CD4-positive, alpha-beta T cell treated with Interleukin-12 subunit alpha and Interleukin-12 subunit beta, for 1 hour (primary cell): ENCODE results near the gene CES2.
"Not testable (repeated sequence)": the region's sequence is repeated elsewhere in the genome, so short reads cannot be mapped to it uniquely, and the experiment has no call there.

Experiments
- DNase-seq: peaks from one replicate; pipeline ENCODE4 v3.0.0-alpha.2; 2020

The CES2 gene

DNA sequence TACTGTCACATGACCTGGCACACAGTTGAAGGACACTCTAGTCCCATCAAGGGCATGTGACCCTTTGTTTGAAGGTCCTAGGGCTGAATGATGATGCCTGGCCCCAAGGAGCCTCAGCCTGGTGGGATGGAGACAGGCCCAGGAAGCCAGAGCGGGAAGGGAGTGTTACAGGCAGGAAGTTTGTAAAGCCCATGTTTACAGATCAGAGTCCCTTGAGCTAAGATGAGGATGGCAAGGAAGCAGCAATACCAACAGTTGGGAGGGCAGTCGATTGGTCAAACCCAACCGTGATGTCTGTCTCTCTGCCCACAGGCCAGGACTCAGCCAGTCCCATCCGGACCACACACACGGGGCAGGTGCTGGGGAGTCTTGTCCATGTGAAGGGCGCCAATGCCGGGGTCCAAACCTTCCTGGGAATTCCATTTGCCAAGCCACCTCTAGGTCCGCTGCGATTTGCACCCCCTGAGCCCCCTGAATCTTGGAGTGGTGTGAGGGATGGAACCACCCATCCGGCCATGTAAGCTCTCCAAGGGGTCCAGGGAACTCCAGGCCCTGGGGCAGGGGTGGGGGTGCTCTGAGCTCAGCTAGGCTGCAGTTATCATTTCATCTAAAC is 2.5 kb downstream of the CES2 start:
- DNase-seq: no peak

DNA sequence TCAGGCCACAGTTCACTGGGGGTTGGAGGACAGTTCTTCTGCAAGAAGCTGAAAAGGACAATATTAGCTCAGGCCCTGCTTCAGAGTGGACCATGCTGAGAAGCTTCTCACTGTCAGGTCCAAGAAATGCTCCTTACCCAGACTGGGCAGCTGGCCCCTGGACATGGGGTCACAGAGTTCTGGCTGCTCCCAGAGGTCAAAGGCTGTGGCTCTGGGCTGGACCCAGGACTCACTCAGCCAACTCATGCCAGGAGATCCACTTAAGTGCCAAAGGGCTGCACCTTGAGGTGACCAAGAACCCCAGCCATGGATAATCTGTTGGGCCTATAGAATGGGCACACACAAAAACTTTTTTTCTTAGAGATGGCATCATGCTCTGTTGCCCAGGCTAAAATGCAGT is 4.0 kb downstream of the CES2 start:
- no peak for DNase-seq

DNA sequence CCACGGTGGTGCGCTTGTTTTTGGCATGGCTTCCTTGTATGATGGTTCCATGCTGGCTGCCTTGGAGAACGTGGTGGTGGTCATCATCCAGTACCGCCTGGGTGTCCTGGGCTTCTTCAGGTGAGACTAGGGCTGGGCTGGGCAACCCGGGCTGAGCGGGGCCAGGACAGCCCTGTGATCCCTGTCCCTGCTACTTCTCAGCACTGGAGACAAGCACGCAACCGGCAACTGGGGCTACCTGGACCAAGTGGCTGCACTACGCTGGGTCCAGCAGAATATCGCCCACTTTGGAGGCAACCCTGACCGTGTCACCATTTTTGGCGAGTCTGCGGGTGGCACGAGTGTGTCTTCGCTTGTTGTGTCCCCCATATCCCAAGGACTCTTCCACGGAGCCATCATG is 4.9 kb downstream of the CES2 start:
- no peak for DNase-seq

- no peak for DNase-seq
Observed at GRCh38 chr16:66942981-66943380, 7.7 kb downstream of the CES2 start.

DNA sequence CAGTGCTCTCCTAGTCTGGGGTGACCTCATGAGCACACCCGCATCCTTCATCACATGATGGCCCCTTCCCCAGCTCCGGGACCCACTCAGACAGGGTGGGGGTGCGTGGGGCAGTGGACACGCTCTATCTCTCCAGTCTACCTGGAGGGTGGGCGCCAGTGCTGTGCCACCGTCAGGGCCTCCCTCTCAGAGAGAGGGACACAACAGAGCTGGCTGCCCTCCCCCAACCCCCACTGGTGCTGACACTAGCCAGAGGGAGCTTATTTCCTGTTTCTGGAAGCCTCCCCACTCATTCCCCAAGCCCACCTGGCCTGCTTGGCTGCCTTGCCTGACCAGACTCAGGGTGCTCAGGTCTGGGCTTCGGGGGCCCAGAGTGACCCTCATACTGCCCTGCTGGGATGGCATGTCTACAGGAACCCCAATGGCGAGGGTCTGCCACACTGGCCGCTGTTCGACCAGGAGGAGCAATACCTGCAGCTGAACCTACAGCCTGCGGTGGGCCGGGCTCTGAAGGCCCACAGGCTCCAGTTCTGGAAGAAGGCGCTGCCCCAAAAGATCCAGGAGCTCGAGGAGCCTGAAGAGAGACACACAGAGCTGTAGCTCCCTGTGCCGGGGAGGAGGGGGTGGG is 8.2 kb downstream of the CES2 start:
- DNase-seq: no peak

GRCh38 chr16:66944054-66944441 is 8.7 kb downstream of the CES2 start:
- DNase-seq: no peak

DNA sequence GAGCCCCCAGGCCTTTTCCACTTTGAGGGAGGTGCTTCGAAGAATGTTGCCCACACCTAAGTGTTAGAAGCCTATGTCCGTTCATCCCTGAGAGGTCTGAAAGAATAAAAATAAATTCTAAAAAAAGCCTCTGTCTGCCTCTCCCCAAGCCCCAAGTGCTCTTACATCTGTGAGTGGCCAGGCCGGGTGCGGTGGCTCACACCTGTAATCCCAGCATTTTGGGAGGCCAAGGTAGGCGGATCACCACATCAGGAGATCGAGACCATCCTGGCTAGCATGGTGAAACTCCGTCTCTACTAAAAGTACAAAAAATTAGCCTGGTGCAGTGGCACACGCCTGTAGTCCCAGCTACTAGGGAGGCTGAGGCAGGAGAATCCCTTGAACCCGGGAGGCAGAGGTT is 9.7 kb downstream of the CES2 start:
- not testable (repeated sequence) for DNase-seq

GRCh38 chr16:66945939-66946338 is 10.6 kb downstream of the CES2 start:
- DNase-seq: no peak

DNA sequence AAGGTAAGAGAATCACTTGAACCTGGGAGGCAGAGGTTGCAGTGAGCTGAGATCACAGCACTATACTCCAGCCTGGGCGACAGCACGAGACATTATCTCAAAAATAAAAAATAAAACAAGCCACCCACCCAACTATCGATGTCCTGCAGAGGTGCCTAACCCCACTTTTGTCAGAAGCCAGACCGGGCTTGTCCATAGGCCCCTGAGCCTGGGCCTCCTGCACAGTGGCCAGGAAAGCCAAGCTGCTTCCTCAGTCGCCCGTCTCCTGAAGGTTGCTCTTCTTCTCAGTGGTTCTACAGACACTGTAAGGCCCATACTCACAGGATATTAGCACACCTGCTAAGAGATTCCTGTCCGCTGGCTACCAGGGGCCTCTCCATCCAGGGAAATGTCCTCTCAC is 11.2 kb downstream of the CES2 start:
- DNase-seq: no peak

DNA sequence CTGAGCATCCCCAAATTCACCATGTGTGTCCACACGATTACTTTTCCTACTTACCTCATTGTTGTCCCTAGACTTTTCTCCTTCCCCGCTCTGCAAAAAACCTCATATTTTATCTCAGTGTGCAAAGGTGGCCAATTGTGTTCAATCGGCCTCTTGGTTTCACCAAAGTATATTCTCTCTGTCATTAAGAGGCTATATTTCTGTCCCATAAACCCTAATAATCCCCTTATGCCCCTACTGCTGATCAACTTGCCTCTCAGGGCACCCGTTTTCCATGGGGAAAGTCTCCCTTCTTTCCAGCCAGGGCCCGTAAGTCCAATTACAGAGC is 11.6 kb downstream of the CES2 start:
- no peak for DNase-seq

GRCh38 chr16:66947302-66948065 is 12.2 kb downstream of the CES2 start:
- DNase-seq: peak; percentile 86

DNA sequence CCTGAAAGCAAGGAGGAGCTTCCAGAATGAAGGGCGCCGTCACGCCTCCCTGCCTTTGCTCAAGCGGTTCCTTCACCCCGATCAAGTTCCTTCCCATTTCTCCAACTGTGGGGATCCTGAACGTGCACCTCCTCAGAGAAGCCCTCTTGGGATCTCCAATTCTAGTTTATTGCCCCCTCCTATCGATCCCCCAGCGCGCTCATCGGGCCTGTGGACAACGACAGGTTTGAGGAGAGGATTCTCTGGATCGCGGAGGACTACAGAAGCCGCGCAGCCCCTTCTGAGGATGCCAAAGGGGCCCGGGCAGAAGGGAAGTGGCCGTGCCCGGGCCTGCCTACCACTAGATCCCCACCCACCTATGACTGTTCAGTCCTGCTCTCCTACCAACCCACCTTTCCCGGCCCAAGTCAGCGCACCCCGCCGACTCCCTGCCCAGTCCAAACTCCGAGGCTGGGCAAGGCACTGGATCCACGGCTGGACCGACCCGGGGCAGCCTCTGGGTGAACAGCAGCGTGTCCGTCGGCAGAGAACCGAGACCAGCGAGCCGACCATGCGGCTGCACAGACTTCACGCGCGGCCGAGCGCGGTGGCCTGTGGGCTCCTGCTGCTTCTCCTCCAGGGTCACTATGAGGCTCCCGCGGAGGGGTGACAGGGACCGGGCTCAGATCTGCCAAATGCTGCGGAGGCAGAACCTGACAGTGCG is 13.0 kb downstream of the CES2 start:
- DNase-seq: no peak

DNA sequence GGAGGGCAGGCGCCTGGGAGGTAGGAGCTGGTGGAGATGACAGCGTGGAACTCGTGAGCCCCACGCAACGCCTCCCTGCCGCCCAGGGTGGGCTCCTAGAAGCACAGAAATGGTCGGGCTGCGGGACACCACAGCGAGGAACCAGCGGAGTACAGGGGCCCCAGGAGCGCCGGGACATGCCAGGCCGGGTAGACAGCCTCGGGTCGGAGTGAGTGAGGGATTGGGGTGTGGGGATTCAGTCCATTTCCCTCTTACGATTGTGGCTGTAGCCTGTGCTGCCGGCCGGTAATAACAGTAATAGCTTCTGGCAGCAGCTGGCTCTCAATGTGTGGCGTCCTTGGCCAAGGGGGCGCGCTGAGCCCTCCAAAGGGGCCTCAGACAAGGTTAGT is 13.5 kb downstream of the CES2 start:
- DNase-seq: no peak

- DNase-seq: no peak
Observed at GRCh38 chr16:66949472-66949871, 14.2 kb downstream of the CES2 start.

DNA sequence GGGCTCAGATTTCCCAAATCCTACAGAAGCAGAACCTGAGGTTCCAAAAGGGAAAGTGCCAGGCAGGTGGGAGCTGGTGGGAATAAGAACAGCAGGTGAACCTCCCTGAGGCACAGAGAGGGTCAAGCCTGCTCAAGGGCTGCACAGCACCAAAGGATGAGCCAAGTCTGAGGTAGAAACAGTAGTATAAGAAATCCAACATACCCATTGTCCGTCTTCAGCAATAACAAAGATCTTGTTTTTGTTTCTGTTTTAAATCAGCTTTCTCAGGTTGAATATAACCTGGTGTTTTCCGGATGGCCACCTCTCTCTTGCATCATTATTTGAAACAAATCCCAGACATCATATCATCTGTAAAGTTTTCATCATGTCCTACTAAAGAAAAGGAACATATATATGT is 15.1 kb downstream of the CES2 start:
- no peak for DNase-seq

DNA sequence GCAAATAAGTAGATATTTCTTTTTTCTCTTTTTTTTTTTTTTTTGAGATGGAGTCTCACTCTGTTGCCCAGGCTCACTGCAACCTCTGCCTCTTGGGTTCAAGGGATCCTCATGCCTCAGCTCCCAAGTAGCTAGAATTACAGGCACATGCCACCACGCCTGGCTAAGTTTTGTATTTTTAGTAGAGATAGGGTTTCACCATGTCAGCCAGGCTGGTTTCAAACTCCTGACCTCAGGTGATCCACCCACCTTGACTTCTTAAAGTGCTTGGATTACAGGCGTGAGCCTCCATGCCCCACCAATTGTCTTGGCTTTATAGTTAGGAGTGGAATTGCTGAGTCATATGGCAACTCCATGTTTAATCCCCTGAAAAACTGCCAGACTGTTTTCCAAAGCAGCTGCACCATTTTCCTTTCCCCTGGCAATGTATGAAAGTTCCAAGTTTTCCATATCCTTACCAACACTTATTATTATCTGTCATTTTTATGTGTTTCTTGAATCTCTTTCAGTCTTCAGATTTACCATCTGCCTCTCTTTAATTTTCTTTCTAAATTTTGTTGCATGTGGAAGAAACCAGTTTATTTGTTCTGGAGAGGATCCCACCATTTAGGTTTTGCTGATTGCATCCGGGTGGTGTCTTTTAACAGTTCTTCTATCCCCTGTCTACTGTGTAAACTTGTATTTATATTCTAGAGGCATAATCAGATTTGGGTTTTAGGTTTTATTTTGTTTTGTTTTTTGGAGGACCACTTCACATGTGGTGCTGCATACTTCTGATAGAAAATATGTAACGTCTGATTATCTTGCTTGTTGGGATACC is 15.9 kb downstream of the CES2 start:
- DNase-seq: no peak

GRCh38 chr16:66952430-66953110 is 17.3 kb downstream of the CES2 start:
- DNase-seq: no peak

GRCh38 chr16:66953462-66954096 is 18.3 kb downstream of the CES2 start:
- no peak for DNase-seq

GRCh38 chr16:66954097-66954659 is 18.9 kb downstream of the CES2 start:
- peak; percentile 77 for DNase-seq

DNA sequence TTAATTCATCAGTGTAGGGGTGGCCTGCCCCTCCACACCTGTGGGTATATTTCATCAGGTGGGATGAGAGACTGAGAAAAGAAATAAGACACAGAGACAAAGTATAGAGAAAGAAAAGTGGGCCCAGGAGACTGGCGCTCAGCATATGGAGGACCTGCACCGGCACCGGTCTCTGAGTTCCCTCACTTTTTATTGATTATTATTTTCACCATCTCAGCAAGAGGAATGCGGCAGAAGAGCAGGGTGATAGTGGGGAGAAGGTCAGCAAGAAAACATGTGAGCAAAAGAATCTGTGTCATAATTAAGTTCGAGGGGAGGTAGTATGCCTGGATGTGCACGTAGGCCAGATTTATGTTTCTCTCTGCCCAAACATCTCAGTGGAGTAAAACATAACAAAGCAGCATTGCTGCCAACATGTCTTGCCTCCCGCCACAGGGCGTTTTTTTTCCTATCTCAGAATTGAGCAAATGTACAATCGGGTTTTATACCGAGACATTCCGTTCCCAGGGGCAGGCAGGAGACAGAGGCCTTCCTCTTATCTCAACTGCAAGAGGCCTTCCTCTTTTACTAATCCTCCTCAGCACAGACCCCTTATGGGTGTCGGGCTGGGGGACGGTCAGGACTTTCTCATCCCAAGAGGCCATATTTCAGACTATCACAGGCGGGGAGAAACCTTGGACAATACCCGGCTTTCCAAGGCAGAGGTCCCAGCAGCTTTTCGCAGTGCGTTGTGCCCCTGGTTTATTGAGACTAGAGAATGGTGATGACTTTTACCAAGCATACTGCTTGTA is 20.2 kb downstream of the CES2 start:
- DNase-seq: not testable (repeated sequence)

DNA sequence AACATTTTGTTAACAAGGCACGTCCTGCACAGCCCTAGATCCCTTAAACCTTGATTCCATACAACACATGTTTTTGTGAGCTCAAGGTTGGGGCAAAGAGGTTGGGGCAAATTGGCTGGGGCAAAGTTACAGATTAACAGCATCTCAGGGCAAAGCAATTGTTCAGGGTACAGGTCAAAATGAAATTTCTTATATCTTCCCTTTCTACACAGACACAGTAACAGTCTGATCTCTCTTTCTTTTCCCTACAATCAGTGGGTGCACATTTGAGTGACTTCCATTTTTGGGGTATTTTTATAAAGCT is 20.8 kb downstream of the CES2 start:
- DNase-seq: not testable (repeated sequence)
